Activated effector memory CD4-positive, alpha-beta T cell treated with anti-CD3 and anti-CD28 coated beads, Interleukin-2, amount 50 U/mL, for 16 hours (primary cell): ENCODE data around the gene XCL1.
A peak's percentile ranks its signal among the peaks of the same experiment; 100 is the strongest.
"Not testable (repeated sequence)": the region's sequence is repeated elsewhere in the genome, so short reads cannot be mapped to it uniquely, and the experiment has no call there.

ENCODE experiments used
- DNase-seq: peaks from one replicate; pipeline ENCODE4 v3.0.0-alpha.2; 2020

The XCL1 gene

DNA sequence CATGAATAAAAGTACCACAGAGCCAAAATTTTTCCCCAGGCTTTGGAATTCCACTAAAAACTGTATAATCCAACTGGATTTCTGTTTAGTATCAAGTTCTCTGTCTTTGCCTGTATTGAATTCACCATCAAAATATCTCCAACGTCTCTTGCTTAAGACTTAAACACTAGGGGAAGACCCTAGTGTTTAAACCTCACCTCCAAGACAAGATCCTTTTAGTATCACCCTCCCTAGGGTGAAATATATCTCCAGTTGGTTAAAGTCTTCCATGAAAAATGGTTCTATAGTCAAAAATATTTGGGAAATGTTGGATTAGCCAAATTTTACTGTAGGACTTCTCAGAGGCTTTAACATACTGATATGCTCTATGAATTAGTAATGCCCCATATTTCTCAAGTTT lies 8.1 kb upstream of the XCL1 start:
- no peak for DNase-seq

DNA sequence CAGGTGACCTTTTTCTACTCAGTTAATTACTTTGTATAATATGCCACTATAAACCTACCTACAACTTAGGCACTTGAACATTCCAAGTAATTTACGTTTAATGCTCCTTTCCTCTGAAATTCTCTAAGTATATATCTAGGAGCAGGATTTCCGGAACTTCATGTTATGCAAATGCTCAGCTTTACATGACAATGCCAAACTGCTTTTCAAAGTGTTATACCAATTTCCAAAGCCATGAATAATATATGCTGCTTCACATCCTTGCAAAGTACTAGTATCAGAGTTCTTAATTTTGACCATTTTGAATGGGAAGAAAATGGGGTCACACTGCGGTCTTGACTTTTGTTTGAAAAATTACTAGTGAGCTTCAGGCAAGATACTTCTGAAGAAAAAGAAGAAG lies 5.8 kb upstream of the XCL1 start:
- DNase-seq, result no peak

DNA sequence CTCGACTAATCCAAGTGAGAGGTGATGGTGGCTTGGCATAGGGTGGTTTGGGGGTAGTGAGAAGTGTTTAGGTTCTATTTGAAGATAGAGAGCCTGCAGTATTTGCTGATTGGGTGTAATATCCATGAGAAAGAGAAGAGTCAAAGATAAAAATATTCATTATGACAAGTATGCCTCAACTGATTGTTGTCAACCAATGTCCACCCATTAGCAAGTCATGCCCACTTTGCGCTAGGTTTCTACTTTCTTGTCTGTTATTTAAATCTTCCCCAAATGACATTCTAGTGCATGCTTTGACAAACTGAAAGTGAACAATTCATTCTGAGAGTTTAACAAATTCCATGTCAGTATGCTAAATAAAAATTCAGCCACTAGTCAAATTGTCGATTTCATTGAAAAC lies 3.8 kb upstream of the XCL1 start:
- no peak for DNase-seq

- DNase-seq, result not testable (repeated sequence)
Measured at GRCh38 chr1:168574234-168574633, 2.2 kb upstream of the XCL1 start.

- DNase-seq, result not testable (repeated sequence)
Measured at GRCh38 chr1:168578531-168579185, 2.3 kb downstream of the XCL1 start.

DNA sequence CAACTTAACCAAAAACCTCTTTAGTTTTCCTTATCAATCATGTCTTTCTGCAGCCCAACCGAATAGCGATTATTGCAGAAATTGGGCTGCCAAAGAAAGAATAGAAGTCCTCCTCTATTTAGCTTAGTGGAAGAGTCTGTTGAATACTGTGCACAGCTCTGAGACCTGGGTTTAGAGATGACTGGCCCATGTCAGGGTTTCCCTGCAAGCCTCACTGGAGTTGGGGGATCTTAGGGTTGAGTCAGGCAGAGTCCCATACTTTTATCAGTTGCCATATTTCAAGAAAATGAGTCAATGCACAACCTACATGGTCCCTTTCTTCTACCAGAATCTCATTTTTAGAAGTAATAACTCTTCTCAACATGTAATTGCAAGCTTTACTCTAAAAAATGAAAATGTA lies 3.9 kb downstream of the XCL1 start:
- DNase-seq, result not testable (repeated sequence)

DNA sequence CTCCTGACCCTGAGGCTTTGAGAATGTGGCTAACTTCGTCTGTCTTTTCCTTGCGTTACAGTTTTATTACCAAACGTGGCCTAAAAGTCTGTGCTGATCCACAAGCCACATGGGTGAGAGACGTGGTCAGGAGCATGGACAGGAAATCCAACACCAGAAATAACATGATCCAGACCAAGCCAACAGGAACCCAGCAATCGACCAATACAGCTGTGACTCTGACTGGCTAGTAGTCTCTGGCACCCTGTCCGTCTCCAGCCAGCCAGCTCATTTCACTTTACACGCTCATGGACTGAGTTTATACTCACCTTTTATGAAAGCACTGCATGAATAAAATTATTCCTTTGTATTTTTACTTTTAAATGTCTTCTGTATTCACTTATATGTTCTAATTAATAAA lies 4.6 kb downstream of the XCL1 start:
- DNase-seq, result not testable (repeated sequence)

DNA sequence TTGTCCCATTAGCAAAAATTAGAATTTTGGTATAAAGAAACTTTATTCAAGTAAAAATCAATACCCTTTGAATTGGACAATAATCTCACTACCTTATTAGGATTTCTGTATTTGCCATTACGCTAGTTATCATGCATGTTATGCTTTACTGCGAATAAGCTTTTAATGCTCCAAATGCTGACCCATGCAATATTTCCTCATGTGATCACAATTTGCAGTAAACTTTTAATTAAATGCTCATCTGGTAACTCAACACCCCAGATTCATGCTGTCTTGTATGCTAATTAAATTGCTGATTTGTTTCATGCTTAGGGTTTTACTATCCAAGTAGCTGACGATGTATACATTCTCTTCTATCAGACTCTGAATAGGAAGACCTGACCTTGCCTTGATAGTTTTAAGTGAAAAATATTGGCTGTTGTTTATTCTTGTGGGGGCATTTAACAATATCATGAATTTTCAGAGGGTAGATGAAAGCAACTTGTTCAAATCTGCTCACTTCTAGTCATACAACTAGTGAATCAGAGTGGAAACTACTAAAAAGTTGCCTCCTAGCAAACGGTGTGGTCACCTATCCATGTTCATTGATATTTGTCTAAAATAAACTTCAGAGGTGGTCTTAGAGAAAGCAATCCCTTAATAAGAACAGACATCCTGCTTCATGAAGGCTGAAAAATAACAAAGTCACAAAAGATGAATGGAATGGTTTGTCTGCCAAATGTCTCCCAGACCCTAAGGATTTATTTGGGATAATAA lies 5.6 kb downstream of the XCL1 start:
- DNase-seq, result no peak

DNA sequence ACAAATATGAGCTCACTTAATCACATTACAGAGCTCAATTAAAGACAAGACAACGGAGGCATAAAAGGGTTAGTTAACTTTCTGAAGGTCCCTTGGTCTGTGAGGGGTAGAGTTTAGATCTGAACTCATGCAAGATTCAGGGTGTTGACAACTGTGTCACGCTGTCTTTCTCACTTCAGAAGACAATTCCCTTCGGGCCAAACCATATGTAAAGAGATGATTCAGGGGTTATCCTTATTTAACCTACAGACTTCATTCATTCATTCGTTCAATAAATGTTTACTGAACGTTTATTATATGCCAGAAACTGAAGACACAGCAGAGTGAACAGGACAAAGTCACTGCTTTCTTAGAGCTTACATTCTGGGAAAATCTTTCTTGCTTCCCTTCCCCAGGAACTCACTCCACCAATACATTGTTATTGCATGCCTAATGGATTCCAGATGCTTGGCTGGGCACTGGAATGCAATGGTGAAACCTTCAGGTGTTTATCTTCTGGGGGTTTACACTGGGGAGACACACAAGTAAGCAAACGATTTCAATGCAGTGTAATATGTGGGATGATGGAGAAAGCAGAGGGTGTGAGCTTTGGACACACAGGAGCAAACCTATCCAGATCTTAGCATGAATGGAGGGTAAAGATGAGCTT lies 6.4 kb downstream of the XCL1 start:
- no peak for DNase-seq

DNA sequence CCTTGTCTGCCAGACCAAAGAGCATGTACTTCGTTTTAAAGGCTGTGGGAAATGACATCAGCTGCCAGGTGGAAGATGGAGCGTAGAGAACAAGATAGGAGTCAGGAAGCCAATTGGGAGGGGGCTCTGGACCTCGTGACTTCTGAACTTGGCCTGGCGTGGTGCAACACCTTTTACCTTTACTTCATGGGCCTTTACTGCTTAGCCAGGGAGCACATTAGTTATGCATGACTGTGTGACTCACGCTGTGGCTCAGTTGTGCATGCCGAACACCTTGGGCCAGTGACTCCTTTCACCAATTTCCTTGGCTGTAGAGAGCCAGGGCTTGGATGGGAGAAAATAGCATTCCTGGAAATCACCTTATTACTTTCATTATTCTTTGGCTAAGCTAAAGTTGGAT lies 7.2 kb downstream of the XCL1 start:
- DNase-seq, result no peak

GRCh38 chr1:168585191-168585590 lies 8.8 kb downstream of the XCL1 start:
- no peak for DNase-seq

DNA sequence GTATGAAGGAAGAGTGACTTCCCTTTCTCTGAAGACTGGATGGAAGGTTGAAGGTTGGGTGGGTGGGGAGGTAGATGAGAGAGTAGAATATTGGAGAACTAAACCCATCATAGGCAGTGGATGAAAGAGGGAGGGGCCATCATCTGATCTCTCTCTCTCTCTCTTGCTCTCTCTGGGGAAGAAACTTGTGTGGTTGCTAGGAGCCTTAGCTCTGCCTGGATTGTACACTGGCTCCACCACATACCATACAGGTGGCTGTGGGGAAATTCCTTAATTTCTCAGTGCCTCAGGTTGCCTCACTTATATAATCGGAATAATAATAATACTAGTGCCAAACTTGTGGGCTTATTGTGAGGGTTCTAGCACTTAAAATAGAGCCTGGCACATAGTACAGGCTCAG lies 9.5 kb downstream of the XCL1 start:
- no peak for DNase-seq

- DNase-seq, result no peak
Measured at GRCh38 chr1:168589167-168589566, 12.8 kb downstream of the XCL1 start.

DNA sequence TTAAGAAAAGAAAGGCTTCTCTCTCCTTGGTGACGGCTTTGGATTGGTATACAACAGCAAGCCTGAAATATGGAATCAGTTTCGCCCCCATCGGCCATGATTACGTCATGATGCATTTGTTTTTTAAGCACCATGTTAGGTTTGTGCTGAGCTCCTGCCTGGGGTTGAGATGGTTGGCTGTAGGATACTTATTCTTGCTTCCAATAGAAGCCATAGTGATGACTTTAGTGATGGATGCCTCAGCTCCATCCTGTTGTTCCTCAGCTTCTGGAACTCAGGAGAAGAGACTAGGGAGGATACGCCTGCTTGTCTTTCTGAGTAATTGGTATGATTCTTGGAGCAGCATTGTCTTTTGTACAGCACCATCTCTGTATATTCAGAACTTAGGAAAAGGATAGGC lies 14.7 kb downstream of the XCL1 start:
- DNase-seq, result no peak

GRCh38 chr1:168591641-168592250 lies 15.3 kb downstream of the XCL1 start:
- no peak for DNase-seq

- not testable (repeated sequence) for DNase-seq
Measured at GRCh38 chr1:168595403-168595802, 19.0 kb downstream of the XCL1 start.

GRCh38 chr1:168598125-168598524 lies 21.7 kb downstream of the XCL1 start:
- no peak for DNase-seq

GRCh38 chr1:168598892-168599291 lies 22.5 kb downstream of the XCL1 start:
- DNase-seq, result no peak

DNA sequence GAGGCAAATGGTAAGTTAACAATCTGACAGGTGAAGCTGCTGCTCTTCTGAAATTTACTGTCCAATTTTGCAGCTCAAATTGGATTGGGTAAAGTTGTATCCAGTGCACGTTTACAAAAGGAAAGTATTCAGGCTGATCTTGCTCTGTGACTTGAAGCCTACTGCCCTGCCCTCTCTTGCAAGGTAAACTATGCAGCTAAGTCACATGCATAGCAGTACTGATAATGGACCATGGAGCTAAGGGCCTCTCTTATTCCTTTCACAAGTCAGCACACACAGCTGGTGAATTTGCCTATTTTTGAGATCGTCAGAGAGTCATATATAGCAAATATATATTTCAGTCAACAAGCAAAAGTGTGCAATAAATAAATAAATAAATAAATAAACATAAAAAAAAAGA lies 23.2 kb downstream of the XCL1 start:
- DNase-seq, result no peak

DNA sequence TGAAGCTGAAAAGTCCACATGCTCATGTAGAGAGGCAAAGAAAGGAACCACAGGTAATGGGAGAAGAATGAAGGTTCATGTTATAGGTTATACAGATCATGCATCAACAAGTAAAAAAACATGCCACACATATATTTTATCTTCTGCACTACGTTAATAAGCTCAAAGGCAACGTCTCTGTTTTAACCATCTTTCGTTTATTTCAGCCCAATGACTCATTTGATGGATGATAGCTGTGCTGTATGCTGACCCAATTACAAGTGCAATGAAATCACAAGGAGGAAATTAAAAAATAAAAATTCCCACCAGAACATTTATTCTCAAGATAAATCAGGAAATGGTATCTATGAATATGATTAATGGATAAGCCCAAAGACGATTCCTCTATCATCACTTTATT lies 24.6 kb downstream of the XCL1 start:
- no peak for DNase-seq

DNA sequence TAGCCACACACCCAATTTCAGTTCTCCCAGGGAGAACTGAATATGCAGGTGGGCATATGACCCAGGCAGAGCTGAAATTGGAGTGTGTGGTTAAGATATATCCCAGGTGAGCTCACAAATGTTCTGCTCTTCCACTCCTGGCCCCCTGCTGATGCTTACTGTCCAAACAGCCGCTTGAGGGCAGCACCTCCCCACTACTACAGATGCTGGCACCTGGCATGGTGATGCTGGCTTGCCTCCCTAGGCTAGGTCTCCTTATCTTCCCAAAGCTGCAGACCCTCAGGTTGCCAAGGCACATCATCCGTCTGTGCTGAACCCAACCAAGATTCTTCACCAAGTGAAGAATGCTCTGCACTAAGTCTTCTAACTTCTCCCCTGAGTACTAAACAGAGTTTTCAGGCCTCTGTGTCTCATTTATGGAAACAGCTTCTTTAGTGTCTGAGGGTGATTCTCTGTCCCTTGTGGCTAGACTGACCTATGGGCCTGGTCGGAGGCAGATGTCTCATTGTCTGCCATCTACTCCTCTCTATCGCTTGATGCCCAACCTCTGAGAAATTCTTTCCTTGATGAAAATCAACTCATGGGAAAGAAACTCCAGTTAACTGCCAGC lies 27.2 kb downstream of the XCL1 start:
- peak; percentile 87 for DNase-seq

DNA sequence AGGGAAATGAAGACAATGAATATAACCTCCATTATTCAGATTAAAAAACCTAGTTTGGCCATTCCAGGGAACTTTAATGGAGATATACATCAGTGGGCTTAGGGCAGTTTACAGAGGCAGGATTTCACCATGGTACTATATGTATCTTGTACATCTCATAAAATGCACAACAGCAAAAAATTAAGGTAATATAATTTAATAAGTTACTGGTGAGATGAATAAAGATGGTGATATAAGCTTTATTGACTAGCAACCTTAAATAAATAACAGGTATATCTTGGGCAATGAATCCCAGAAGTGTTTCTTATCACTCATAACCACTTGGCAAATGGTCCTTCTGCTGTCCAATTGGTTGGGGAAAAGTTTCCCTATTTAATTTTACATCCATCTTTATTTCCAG lies 29.0 kb downstream of the XCL1 start:
- DNase-seq, result no peak

- DNase-seq, result no peak
Measured at GRCh38 chr1:168606096-168606495, 29.7 kb downstream of the XCL1 start.
